ENCODE measurements around the gene MAML2. TPM values are rescaled to one million over a fixed set of nuclear protein-coding genes. Genes with fewer than 3 reads are reported as not detected.

Gene MAML2
- total and polyA plus RNA-seq, 9 of the 15 experiments (the other 6 are each of a cell fraction or from before 2014, with no cell fraction given) = 0.79 to 6.8 (median 4.8) TPM

- H3K4me3 ChIP-seq = no peak overlapping the region
- POLR2A ChIA-PET = no interaction called here
- DNase-seq (ENCODE audit: extremely low read depth in 1 of 4, low spot score in 3 of 4) (no peak), FAIRE-seq (no peak), ATAC-seq (no peak)
- H4K20me1 ChIP-seq (replicated peaks; ENCODE audit: control insufficient read depth, insufficient read depth, low read length) = no peaks in the 10 kb centered on the region
- intact Hi-C loops (cut with micrococcal nuclease) (no loop called here), in situ Hi-C loops (cut with MboI) (no loop called here)
- no peaks in the 10 kb centered on the region for H3K9me3 ChIP-seq (replicated peaks; ENCODE audit: control insufficient read depth, insufficient read depth, low read depth, low read length)
- no peak overlapping the region for H2AFZ ChIP-seq (ENCODE audit: low read depth, low read length)
- no peaks in the 10 kb centered on the region for H3K9me1 ChIP-seq (ENCODE audit: control insufficient read depth, insufficient read depth, low read length)
- no peak overlapping the region for H3K9ac ChIP-seq (ENCODE audit: insufficient read depth in 1 of 2, low read depth in 2 of 2, low read length in 2 of 2)
- H3K27me3 ChIP-seq (ENCODE audit: control insufficient read depth in 2 of 2, insufficient read depth in 2 of 2, low read length in 2 of 2) = no peaks in the 10 kb centered on the region
- H3K79me2 ChIP-seq (ENCODE audit: control insufficient read depth, insufficient read depth, low read length) = no peaks in the 10 kb centered on the region
- no peak overlapping the region for H3K4me2 ChIP-seq (ENCODE audit: insufficient read depth, low read length)
- WGBS (ENCODE audit: insufficient coverage, low coverage, missing lambda C conversion rate) = 85% methylated on average over 2 of the region's 2 CpGs
- H3K4me1 ChIP-seq (replicated peaks in 1 of 2; ENCODE audit: control insufficient read depth in 2 of 2, insufficient read depth in 2 of 2, low read length in 2 of 2) = 0 out of 5 replicates have a peak, but pooled peaks cover 0 to 2% of the 10 kb centered on the region in 2 experiments
- H3K27ac ChIP-seq (ENCODE audit: extremely low read depth, low read depth, low read length) = no peak overlapping the region
- CTCF ChIA-PET (ENCODE audit: low intra/inter-chr PET ratio) = no interaction called here
- BruUV-seq (replicated peaks) = no TSS peak
- H3K36me3 ChIP-seq (ENCODE audit: control insufficient read depth, insufficient read depth, low read length) = no peaks in the 10 kb centered on the region
- TF ChIP-seq ZNF311 (CRISPR knock-in tag; IDR thresholded peaks at IDR 0.05) = no peak
- TF ChIP-seq ZC3H11A (IDR thresholded peaks at IDR 0.05; ENCODE audit: low read depth, low read length) = no peak
- no peak for TF ChIP-seq ZNF408 (CRISPR knock-in tag; IDR thresholded peaks at IDR 0.05; ENCODE audit: low read depth)
- no peak for TF ChIP-seq ZNF3 (CRISPR knock-in tag; IDR thresholded peaks at IDR 0.05)
- TF ChIP-seq ZBTB2 (IDR thresholded peaks at IDR 0.05) = no peak
- no peak for TF ChIP-seq KLF1 (tag; IDR thresholded peaks at IDR 0.05)
- TF ChIP-seq MTA3 (IDR thresholded peaks at IDR 0.05; ENCODE audit: borderline replicate concordance) = no peak
- no peak for TF ChIP-seq EP300 (IDR thresholded peaks at IDR 0.05; ENCODE audit: low read length)
- no peak for TF ChIP-seq MITF (IDR thresholded peaks at IDR 0.05)
- TF ChIP-seq TRIM25 (IDR thresholded peaks at IDR 0.05; ENCODE audit: borderline replicate concordance) = no peak
- no peak for TF ChIP-seq SRSF7 (optimal IDR thresholded peaks at IDR 0.05; ENCODE audit: low read depth, low read length)
- no peak for TF ChIP-seq EWSR1 (IDR thresholded peaks at IDR 0.05; ENCODE audit: borderline replicate concordance, low read depth, partially characterized antibody)
- no peak for TF ChIP-seq MXD1 (CRISPR knock-in tag; IDR thresholded peaks at IDR 0.05; ENCODE audit: borderline replicate concordance, poor library complexity, severe bottlenecking)
- no peak for TF ChIP-seq AFF1 (IDR thresholded peaks at IDR 0.05; ENCODE audit: low read depth in 1 of 2, partially characterized antibody in 2 of 2)
Measured at GRCh38 chr11:96137373-96137772, 205.6 kb downstream of the MAML2 start.

Data from K562 (cell line).